Measurements from ENCODE around the gene RFTN2.

- TF ChIP-seq, protein P1, sequence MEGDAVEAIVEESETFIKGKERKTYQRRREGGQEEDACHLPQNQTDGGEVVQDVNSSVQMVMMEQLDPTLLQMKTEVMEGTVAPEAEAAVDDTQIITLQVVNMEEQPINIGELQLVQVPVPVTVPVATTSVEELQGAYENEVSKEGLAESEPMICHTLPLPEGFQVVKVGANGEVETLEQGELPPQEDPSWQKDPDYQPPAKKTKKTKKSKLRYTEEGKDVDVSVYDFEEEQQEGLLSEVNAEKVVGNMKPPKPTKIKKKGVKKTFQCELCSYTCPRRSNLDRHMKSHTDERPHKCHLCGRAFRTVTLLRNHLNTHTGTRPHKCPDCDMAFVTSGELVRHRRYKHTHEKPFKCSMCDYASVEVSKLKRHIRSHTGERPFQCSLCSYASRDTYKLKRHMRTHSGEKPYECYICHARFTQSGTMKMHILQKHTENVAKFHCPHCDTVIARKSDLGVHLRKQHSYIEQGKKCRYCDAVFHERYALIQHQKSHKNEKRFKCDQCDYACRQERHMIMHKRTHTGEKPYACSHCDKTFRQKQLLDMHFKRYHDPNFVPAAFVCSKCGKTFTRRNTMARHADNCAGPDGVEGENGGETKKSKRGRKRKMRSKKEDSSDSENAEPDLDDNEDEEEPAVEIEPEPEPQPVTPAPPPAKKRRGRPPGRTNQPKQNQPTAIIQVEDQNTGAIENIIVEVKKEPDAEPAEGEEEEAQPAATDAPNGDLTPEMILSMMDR (IDR thresholded peaks at IDR 0.05; ENCODE audit: poor library complexity, severe bottlenecking), result no peak
- TF ChIP-seq RAD21 (conservative IDR thresholded peaks at IDR 0.05), result no peak
These were observed 135.7 kb downstream of the RFTN2 start for GRCh38 chr2:197539734-197540133.

Data from neural cell (in vitro differentiated cells).